Smooth muscle cell (in vitro differentiated cells): ENCODE results near the gene HDAC8. TPM values are rescaled to one million over a fixed set of nuclear protein-coding genes. Genes with fewer than 3 reads are reported as not detected.

Experiments
- DNase-seq: peaks from one replicate; lab custom pipeline; 2025; ENCODE audit not compliant: unreplicated experiment; lab: John Stamatoyannopoulos, UW
- H2AFZ ChIP-seq: fragments of 200-600 bp; sonication (generic); 2 replicates; pipeline ENCODE4 v1.6.0; 2016; ENCODE audit warnings: antibody characterized with exemption, low read depth, mild to moderate bottlenecking
- H3F3A ChIP-seq: fragments of 200-600 bp; sonication (generic); 2 replicates; pipeline ENCODE4 v1.6.0; 2017; ENCODE audit warnings: antibody characterized with exemption, low read depth
- H3K27ac ChIP-seq: fragments of 200-600 bp; sonication (generic); 2 replicates; pipeline ENCODE4 v1.5.1; 2016; ENCODE audit warnings: low read depth, mild to moderate bottlenecking
- H3K27me3 ChIP-seq: fragments of 200-600 bp; sonication (generic); 2 replicates; pipeline ENCODE4 v1.6.1; 2016; ENCODE audit warnings: low read depth, mild to moderate bottlenecking
- H3K36me3 ChIP-seq: fragments of 200-600 bp; sonication (generic); 2 replicates; pipeline ENCODE4 v1.5.1; 2016; ENCODE audit warnings: low read depth
- H3K4me1 ChIP-seq: fragments of 200-600 bp; sonication (generic); 2 replicates; pipeline ENCODE4 v1.5.1; 2016; ENCODE audit warnings: low read depth
- H3K4me2 ChIP-seq: fragments of 200-600 bp; sonication (generic); 2 replicates; pipeline ENCODE4 v1.6.0; 2016; ENCODE audit warnings: mild to moderate bottlenecking
- H3K4me3 ChIP-seq: fragments of 200-600 bp; sonication (generic); 2 replicates; pipeline ENCODE4 v1.5.1; 2016; ENCODE audit warnings: mild to moderate bottlenecking
- H3K79me2 ChIP-seq: fragments of 200-600 bp; sonication (generic); 2 replicates; pipeline ENCODE4 v1.6.0; 2016; ENCODE audit warnings: low read depth, mild to moderate bottlenecking
- H3K9ac ChIP-seq: fragments of 200-600 bp; sonication (generic); 2 replicates; pipeline ENCODE4 v1.6.0; 2016; ENCODE audit warnings: low read depth
- H3K9me3 ChIP-seq: fragments of 200-600 bp; sonication (generic); replicated peaks from 2 replicates; pipeline ENCODE4 v1.5.1; 2016; ENCODE audit warnings: low read depth
- H4K20me1 ChIP-seq: fragments of 200-600 bp; sonication (generic); 2 replicates; pipeline ENCODE4 v1.6.0; 2016; ENCODE audit warnings: low read depth
- CTCF ChIP-seq: fragments of 200-600 bp; sonication (generic); IDR thresholded peaks from 2 replicates; pipeline ENCODE4 v1.5.1; 2017; ENCODE audit warnings: borderline replicate concordance, mild to moderate bottlenecking, antibody characterized with exemption; ENCODE audit not compliant: insufficient read depth, poor library complexity, severe bottlenecking
- WGBS: methylation state at CpG from one replicate; pipeline ENCODE4 v1.1.7; 2016; ENCODE audit warnings: low lambda C conversion rate; 5-methylcytosine and 5-hydroxymethylcytosine counted together
- polyA plus RNA-seq: library from polyadenylated mRNA; unstranded; fragments of >200 nt; fragmentation: Nextera tagmentation; extraction: Ambion mirVana; gene quantifications from 2 replicates; pipeline ENCODE4 v1.2.1, GENCODE V29; 2016
- total RNA-seq: library from RNA; depleted of rRNA; stranded (reverse); fragments of >200 nt; gene quantifications from 2 replicates; pipeline ENCODE4 v1.2.3, GENCODE V29; 2014

HDAC8 gene
- total and polyA plus RNA-seq, 2 experiments from 2014 or later, result 23.1 to 40.7 TPM

- Histone ChIP-seq H4K20me1 (no peaks in the 10 kb centered on the region), H3K9me3 (no peaks in the 10 kb centered on the region), H3K27me3 (no peaks in the 10 kb centered on the region), H3K4me2 (no peak overlapping the region), H3F3A (no peaks in the 10 kb centered on the region), H3K27ac (no peak overlapping the region), H3K4me3 (no peak overlapping the region), H3K4me1 (no peaks in the 10 kb centered on the region), H2AFZ (no peak overlapping the region), H3K79me2 (no peaks in the 10 kb centered on the region), H3K36me3 (no peaks in the 10 kb centered on the region), H3K9ac (no peak overlapping the region)
- 57% methylated on average over 11 of the region's 12 CpGs for WGBS
- TF ChIP-seq CTCF, result no peak
- no peak for DNase-seq
These were observed 256.1 kb downstream of the HDAC8 start for GRCh38 chrX:72316408-72317110.

- no peak overlapping the region for H3K27ac ChIP-seq
- no peak for TF ChIP-seq CTCF
- H3K36me3 ChIP-seq, result no peaks in the 10 kb centered on the region
- H4K20me1 ChIP-seq, result no peaks in the 10 kb centered on the region
- no peak overlapping the region for H3K9ac ChIP-seq
- no peak overlapping the region for H3K4me2 ChIP-seq
- DNase-seq, result no peak
- no peaks in the 10 kb centered on the region for H3K4me1 ChIP-seq
- 80% methylated on average over 3 of the region's 3 CpGs for WGBS
- H3K4me3 ChIP-seq, result no peak overlapping the region
- no peaks in the 10 kb centered on the region for H3K27me3 ChIP-seq
- no peak overlapping the region for H2AFZ ChIP-seq
- no peaks in the 10 kb centered on the region for H3F3A ChIP-seq
- no peaks in the 10 kb centered on the region for H3K9me3 ChIP-seq
- H3K79me2 ChIP-seq, result no peaks in the 10 kb centered on the region
These were observed 257.8 kb downstream of the HDAC8 start for GRCh38 chrX:72314881-72315280.

- no peak overlapping the region for H2AFZ ChIP-seq
- no peak for DNase-seq
- no peaks in the 10 kb centered on the region for H3K79me2 ChIP-seq
- no peak overlapping the region for H3K9ac ChIP-seq
- H3K4me3 ChIP-seq, result no peak overlapping the region
- no peaks in the 10 kb centered on the region for H3K9me3 ChIP-seq
- no peak overlapping the region for H3K4me2 ChIP-seq
- no peaks in the 10 kb centered on the region for H3F3A ChIP-seq
- H3K27ac ChIP-seq, result no peak overlapping the region
- no peaks in the 10 kb centered on the region for H4K20me1 ChIP-seq
- H3K36me3 ChIP-seq, result no peaks in the 10 kb centered on the region
- 74% methylated on average over 8 of the region's 8 CpGs for WGBS
- no peaks in the 10 kb centered on the region for H3K27me3 ChIP-seq
- TF ChIP-seq CTCF, result no peak
- no peaks in the 10 kb centered on the region for H3K4me1 ChIP-seq
These were observed 258.7 kb downstream of the HDAC8 start for GRCh38 chrX:72313707-72314641.
